ENCODE data around the gene ASTL.

- TF ChIP-seq, protein P1, sequence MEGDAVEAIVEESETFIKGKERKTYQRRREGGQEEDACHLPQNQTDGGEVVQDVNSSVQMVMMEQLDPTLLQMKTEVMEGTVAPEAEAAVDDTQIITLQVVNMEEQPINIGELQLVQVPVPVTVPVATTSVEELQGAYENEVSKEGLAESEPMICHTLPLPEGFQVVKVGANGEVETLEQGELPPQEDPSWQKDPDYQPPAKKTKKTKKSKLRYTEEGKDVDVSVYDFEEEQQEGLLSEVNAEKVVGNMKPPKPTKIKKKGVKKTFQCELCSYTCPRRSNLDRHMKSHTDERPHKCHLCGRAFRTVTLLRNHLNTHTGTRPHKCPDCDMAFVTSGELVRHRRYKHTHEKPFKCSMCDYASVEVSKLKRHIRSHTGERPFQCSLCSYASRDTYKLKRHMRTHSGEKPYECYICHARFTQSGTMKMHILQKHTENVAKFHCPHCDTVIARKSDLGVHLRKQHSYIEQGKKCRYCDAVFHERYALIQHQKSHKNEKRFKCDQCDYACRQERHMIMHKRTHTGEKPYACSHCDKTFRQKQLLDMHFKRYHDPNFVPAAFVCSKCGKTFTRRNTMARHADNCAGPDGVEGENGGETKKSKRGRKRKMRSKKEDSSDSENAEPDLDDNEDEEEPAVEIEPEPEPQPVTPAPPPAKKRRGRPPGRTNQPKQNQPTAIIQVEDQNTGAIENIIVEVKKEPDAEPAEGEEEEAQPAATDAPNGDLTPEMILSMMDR (conservative IDR thresholded peaks at IDR 0.05; ENCODE audit: low read length): peak; percentile 99
- no peak for TF ChIP-seq EZH2phosphoT487 (IDR thresholded peaks at IDR 0.05; ENCODE audit: borderline replicate concordance, low read depth, low read length)
Measured at GRCh38 chr2:96174251-96175144, 36.2 kb upstream of the ASTL start.
